DND-41 (cell line): ENCODE results near the gene B4GALT6.

Experiments
- ATAC-seq: fragments of 200-7000 bp; cut with Tn5 transposase; 3 replicates; pipeline ENCODE4 v1.9.1; 2021; ENCODE audit warnings: low read depth; ENCODE audit not compliant: insufficient read depth
- DNase-seq: peaks from one replicate; pipeline ENCODE4 v3.0.0-alpha.2; 2020
- H2AFZ ChIP-seq: 2 replicates; pipeline ENCODE4 v1.6.0; 2012; ENCODE audit warnings: low read depth, low read length
- H3K27ac ChIP-seq: 2 replicates; pipeline ENCODE4 v1.5.1; 2012; ENCODE audit warnings: low read length, inconsistent platforms
- H3K27me3 ChIP-seq: fragments of 200-600 bp; sonication (generic); 2 replicates; pipeline ENCODE4 v1.6.0; 2012; ENCODE audit warnings: low read length, mild to moderate bottlenecking, inconsistent platforms; ENCODE audit not compliant: insufficient read depth, poor library complexity
- H3K36me3 ChIP-seq: 2 replicates; pipeline ENCODE4 v1.5.1; 2012; ENCODE audit warnings: low read length, inconsistent platforms; ENCODE audit not compliant: insufficient read depth
- H3K4me1 ChIP-seq: 2 replicates; pipeline ENCODE4 v1.5.1; 2012; ENCODE audit warnings: mild to moderate bottlenecking, low read length; ENCODE audit not compliant: insufficient read depth
- H3K4me2 ChIP-seq: 2 replicates; pipeline ENCODE4 v1.6.0; 2012; ENCODE audit warnings: mild to moderate bottlenecking, moderate library complexity, low read length, inconsistent platforms; ENCODE audit not compliant: insufficient read depth
- H3K4me3 ChIP-seq, 2 experiments: fragments of 200-600 bp in 1 of 2; shearing (Covaris generic) in 1 of 2; 2 replicates each; pipeline ENCODE4 v1.5.1; 2012 to 2016; ENCODE audit warnings: inconsistent platforms in 2 of 2, low read length in 2 of 2, mild to moderate bottlenecking in 2 of 2, low read depth in 1 of 2, moderate library complexity in 1 of 2
- H3K79me2 ChIP-seq: 2 replicates; pipeline ENCODE4 v1.6.0; 2012; ENCODE audit warnings: low read length, inconsistent platforms; ENCODE audit not compliant: insufficient read depth
- H3K9ac ChIP-seq: 2 replicates; pipeline ENCODE4 v1.6.0; 2012; ENCODE audit warnings: low read depth, mild to moderate bottlenecking, inconsistent platforms, low read length, moderate library complexity
- H3K9me3 ChIP-seq: 2 replicates; pipeline ENCODE4 v1.5.1; 2012; ENCODE audit warnings: low read length, moderate library complexity, mild to moderate bottlenecking, inconsistent platforms; ENCODE audit not compliant: insufficient read depth, severe bottlenecking
- H4K20me1 ChIP-seq: 2 replicates; pipeline ENCODE4 v1.6.0; 2012; ENCODE audit warnings: low read length; ENCODE audit not compliant: insufficient read depth
- CTCF ChIP-seq: IDR thresholded peaks from 2 replicates; pipeline ENCODE4 v1.5.1; 2012; ENCODE audit warnings: borderline replicate concordance, low read length, moderate library complexity, mild to moderate bottlenecking; ENCODE audit not compliant: poor library complexity, severe bottlenecking; ENCODE audit errors: extremely low read depth
- EZH2 ChIP-seq: IDR thresholded peaks from 3 replicates; pipeline ENCODE4 v1.6.1; 2012; ENCODE audit warnings: borderline replicate concordance, low read depth, mild to moderate bottlenecking, moderate library complexity, low read length, inconsistent platforms; ENCODE audit not compliant: severe bottlenecking

B4GALT6 gene

GRCh38 chr18:31660763-31661162 is 23.6 kb downstream of the B4GALT6 start:
- Histone ChIP-seq H3K4me3 (no peak overlapping the region), H4K20me1 (no peaks in the 10 kb centered on the region; the same call in 1 of the 2 replicates), H3K79me2 (no peaks in the 10 kb centered on the region), H3K9me3 (no peaks in the 10 kb centered on the region), H3K27me3 (no peaks in the 10 kb centered on the region), H3K27ac (no peak overlapping the region), H3K36me3 (peaks cover 11% of the 10 kb centered on the region; the same call in 1 of the 2 replicates), H3K9ac (no peak overlapping the region), H2AFZ (no peak overlapping the region), H3K4me1 (no peaks in the 10 kb centered on the region), H3K4me2 (no peak overlapping the region)
- DNase-seq, result no peak
- no peak for ATAC-seq
- TF ChIP-seq EZH2, result no peak
- TF ChIP-seq CTCF, result no peak

GRCh38 chr18:31659576-31660177 is 24.7 kb downstream of the B4GALT6 start:
- no peaks in the 10 kb centered on the region for H3K4me1 ChIP-seq
- H3K79me2 ChIP-seq, result no peaks in the 10 kb centered on the region
- H3K27me3 ChIP-seq, result no peaks in the 10 kb centered on the region
- DNase-seq (no peak), ATAC-seq (no peak)
- TF ChIP-seq EZH2 (no peak), CTCF (no peak)
- no peak overlapping the region for H3K9ac ChIP-seq
- peaks cover 16% of the 10 kb centered on the region; the same call in 1 of the 2 replicates for H3K36me3 ChIP-seq
- no peaks in the 10 kb centered on the region; the same call in 1 of the 2 replicates for H4K20me1 ChIP-seq
- H2AFZ ChIP-seq, result no peak overlapping the region
- no peak overlapping the region for H3K4me2 ChIP-seq
- no peaks in the 10 kb centered on the region for H3K9me3 ChIP-seq
- no peak overlapping the region for H3K4me3 ChIP-seq
- no peak overlapping the region for H3K27ac ChIP-seq

GRCh38 chr18:31658670-31659575 is 25.5 kb downstream of the B4GALT6 start:
- Histone ChIP-seq H3K9ac (no peak overlapping the region), H3K4me2 (no peak overlapping the region), H3K27me3 (no peaks in the 10 kb centered on the region), H4K20me1 (no peaks in the 10 kb centered on the region; the same call in 1 of the 2 replicates), H3K9me3 (no peaks in the 10 kb centered on the region), H3K4me3 (no peak overlapping the region), H3K4me1 (no peaks in the 10 kb centered on the region), H2AFZ (no peak overlapping the region), H3K36me3 (peaks cover 16% of the 10 kb centered on the region; the same call in 1 of the 2 replicates), H3K27ac (no peak overlapping the region), H3K79me2 (no peaks in the 10 kb centered on the region)
- TF ChIP-seq CTCF (no peak), EZH2 (no peak)
- no peak for DNase-seq
- ATAC-seq, result no peak
